GM12878 (cell line): Measurements from ENCODE around the gene HOXA10. TPM values are rescaled to one million over a fixed set of nuclear protein-coding genes. Genes with fewer than 3 reads are reported as not detected.
A peak's percentile ranks its signal among the peaks of the same experiment; 100 is the strongest.

Source experiments
- ATAC-seq: fragments of 200-7000 bp; cut with Tn5 transposase; 3 replicates; pipeline ENCODE4 v1.9.1; 2020; ENCODE audit warnings: mild to moderate bottlenecking, moderate library complexity
- BruUV-seq: library from RNA; stranded (reverse); fragments of 400-500 nt; replicated peaks from 2 replicates; lab custom pipeline; 2021; lab: Mats Ljungman, UMichigan
- CTCF ChIA-PET: fragments of 300-600 bp; sonication (Branson Sonifier 250); formaldehyde crosslinking; extraction: SDS; loops from one replicate; lab custom pipeline; 2021; ENCODE audit warnings: inconsistent platforms; lab: Yijun Ruan, JAX
- POLR2A ChIA-PET: fragments of 350-600 bp; formaldehyde crosslinking; extraction: SDS; loops from one replicate; lab custom pipeline; 2021; ENCODE audit warnings: inconsistent platforms; lab: Charles Lee
- RAD21 ChIA-PET: fragments of 300-600 bp; sonication (Branson Sonifier 250); formaldehyde crosslinking; loops from one replicate; lab custom pipeline; 2023; ENCODE audit warnings: antibody characterized with exemption; ENCODE audit not compliant: unreplicated experiment; lab: Charles Lee
- SMC1A ChIA-PET: fragments of 300-600 bp; sonication (Branson Sonifier 250); formaldehyde crosslinking; loops from one replicate; lab custom pipeline; 2023; ENCODE audit not compliant: unreplicated experiment, uncharacterized antibody; lab: Charles Lee
- DNase-seq: peaks from one replicate; pipeline ENCODE4 v3.0.0-alpha.2; 2011; ENCODE audit warnings: low read depth, low spot score
- FAIRE-seq: peaks from 3 replicates; lab custom pipeline; 2011; peaks lifted over from hg19 to GRCh38; lab: Jason Lieb, UNC
- H2AFZ ChIP-seq: 2 replicates; pipeline ENCODE4 v1.6.0; 2011; ENCODE audit warnings: low read depth, low read length, control low read depth; ENCODE audit not compliant: control insufficient read depth
- H3K27ac ChIP-seq: 2 replicates; pipeline ENCODE4 v1.5.1; 2011; ENCODE audit warnings: control low read depth; ENCODE audit not compliant: control insufficient read depth, insufficient read depth
- H3K27me3 ChIP-seq, 2 experiments: replicated peaks in 1 of 2; 2 replicates each; pipeline versions ENCODE4 v1.6.0 to v1.6.1; 2011; ENCODE audit warnings: low read length in 1 of 2; ENCODE audit not compliant: control insufficient read depth in 2 of 2, insufficient read depth in 2 of 2
- H3K36me3 ChIP-seq, 2 experiments: 2 replicates each; pipeline ENCODE4 v1.5.1; 2011; ENCODE audit warnings: low read length in 1 of 2; ENCODE audit not compliant: control insufficient read depth in 2 of 2, insufficient read depth in 2 of 2
- H3K4me1 ChIP-seq: 2 replicates; pipeline ENCODE4 v1.6.1; 2011; ENCODE audit warnings: mild to moderate bottlenecking, low read length, moderate library complexity, mixed read lengths; ENCODE audit not compliant: control insufficient read depth, insufficient read depth
- H3K4me2 ChIP-seq: 2 replicates; pipeline ENCODE4 v1.6.0; 2011; ENCODE audit warnings: control low read depth; ENCODE audit not compliant: control insufficient read depth, insufficient read depth
- H3K4me3 ChIP-seq: fragments of 200-600 bp; sonication (generic); 2 replicates; pipeline ENCODE4 v1.5.1; 2016
- H3K79me2 ChIP-seq: 2 replicates; pipeline ENCODE4 v1.6.0; 2011; ENCODE audit warnings: low read length; ENCODE audit not compliant: control insufficient read depth, insufficient read depth
- H3K9ac ChIP-seq: 2 replicates; pipeline ENCODE4 v1.8.0; 2011; ENCODE audit warnings: low read length, control low read depth, mixed read lengths; ENCODE audit not compliant: control insufficient read depth, insufficient read depth
- H3K9me3 ChIP-seq: replicated peaks from 3 replicates; pipeline ENCODE4 v1.5.1; 2011; ENCODE audit warnings: mild to moderate bottlenecking, low read length; ENCODE audit not compliant: control insufficient read depth, insufficient read depth
- H4K20me1 ChIP-seq: 2 replicates; pipeline ENCODE4 v1.6.0; 2011; ENCODE audit not compliant: control insufficient read depth, insufficient read depth
- IRF3 ChIP-seq: fragments of 450-650 bp; IDR thresholded peaks from 2 replicates; pipeline ENCODE4 v1.6.1; 2014; ENCODE audit warnings: mild to moderate bottlenecking
- MEF2B ChIP-seq: fragments of 450-650 bp; IDR thresholded peaks from 2 replicates; pipeline ENCODE4 v1.6.1; 2018; ENCODE audit warnings: mild to moderate bottlenecking, moderate library complexity; ENCODE audit not compliant: partially characterized antibody, poor library complexity, severe bottlenecking
- NFYB ChIP-seq: IDR thresholded peaks from 2 replicates; pipeline ENCODE4 v1.6.1; 2011; ENCODE audit warnings: low read depth, mild to moderate bottlenecking, low read length, improper control_type of control experiment, moderate library complexity; ENCODE audit not compliant: insufficient read depth
- NRF1 ChIP-seq: conservative IDR thresholded peaks from 2 replicates; pipeline ENCODE4 v1.6.1; 2011; ENCODE audit warnings: mild to moderate bottlenecking, low read depth, low read length, improper control_type of control experiment
- POU2F2 ChIP-seq: IDR thresholded peaks from 3 replicates; pipeline ENCODE4 v1.6.1; 2011; ENCODE audit warnings: low read depth, mild to moderate bottlenecking, low read length, borderline replicate concordance
- RAD21 ChIP-seq: IDR thresholded peaks from 2 replicates; pipeline ENCODE4 v1.6.1; 2011; ENCODE audit warnings: mild to moderate bottlenecking, low read depth, low read length, moderate library complexity; ENCODE audit not compliant: insufficient read depth
- STAT3 ChIP-seq: IDR thresholded peaks from 2 replicates; pipeline ENCODE4 v1.6.1; 2011; ENCODE audit warnings: low read depth, low read length, improper control_type of control experiment
- ZBTB33 ChIP-seq: fragments of 450-650 bp; IDR thresholded peaks from 2 replicates; pipeline ENCODE4 v1.6.1; 2017; ENCODE audit warnings: mild to moderate bottlenecking
- WGBS: methylation state at CpG from one replicate; pipeline ENCODE4 v1.1.6; 2016; ENCODE audit warnings: low lambda C conversion rate; ENCODE audit not compliant: insufficient replicate concordance, insufficient coverage; ENCODE audit errors: missing lambda C conversion rate; 5-methylcytosine and 5-hydroxymethylcytosine counted together
- in situ Hi-C: fragments of 300-500 bp; cut with MboI; formaldehyde crosslinking; loops from 9 replicates; pipeline ENCODE4 v1.14.3; 2018; ENCODE audit warnings: mixed read lengths
- intact Hi-C: fragments of 100-400 bp; cut with micrococcal nuclease; formaldehyde crosslinking; loops from one replicate; pipeline ENCODE4 v1.14.2; 2022; ENCODE audit not compliant: unreplicated experiment
- polyA plus RNA-seq, 11 experiments: library from polyadenylated mRNA; depleted of rRNA in 4 of 11; unstranded in 6 of 11; stranded (reverse) in 5 of 11; fragments of >200 nt; fragmentation: Nextera tagmentation in 4 of 11; fragmentation: Illumina TruSeq in 1 of 11; extraction: Ambion mirVana in 4 of 11; extraction: Trizol in 1 of 11; gene quantifications; 1 replicate in 1 of 11; 2 replicates in 10 of 11; pipeline versions ENCODE4 v1.2.1 to v1.2.3, GENCODE V29; 2011 to 2016; ENCODE audit warnings: inconsistent platforms in 2 of 11, missing spikeins in 2 of 11, low read depth in 1 of 11
- total RNA-seq, 4 experiments: library from RNA; depleted of rRNA in 3 of 4; stranded (reverse); fragments of >200 nt in 3 of 4; fragmentation: Illumina TruSeq in 1 of 4; extraction: Trizol in 1 of 4; gene quantifications; 2 replicates each; pipeline versions ENCODE4 v1.2.1 to v1.2.3, GENCODE V29; 2013 to 2021

The HOXA10 gene
- total and polyA plus RNA-seq, 10 of the 15 experiments (the other 5 are each of a cell fraction or from before 2014, with no cell fraction given) = not detected

GRCh38 chr7:27201580-27202017, 27.5 kb upstream of the HOXA10 start:
- Histone ChIP-seq H3K4me1 (no peaks in the 10 kb centered on the region; the same call in 1 of the 2 replicates), H3K27ac (no peak overlapping the region), H3K36me3 (no peaks in the 10 kb centered on the region), H3K27me3 (peaks cover 32 to 54% of the 10 kb centered on the region in 2 experiments), H2AFZ (no peak overlapping the region), H3K9ac (no peak overlapping the region), H3K79me2 (no peaks in the 10 kb centered on the region), H3K9me3 (no peaks in the 10 kb centered on the region; the same call in 2 of the 3 replicates), H3K4me2 (0 out of 2 replicates have a peak overlapping the region, but pooled peaks have one; percentile 8), H4K20me1 (no peaks in the 10 kb centered on the region), H3K4me3 (no peak overlapping the region)
- 7% methylated on average over 4 of the region's 4 CpGs for WGBS
- ChIA-PET SMC1A (no interaction called here), POLR2A (no interaction called here), CTCF (interaction anchor here (0.6 kb wide), 1 partner anchor 51 kb away, joined by 4 read pairs; no protein-coding TSS in a partner anchor), RAD21 (no interaction called here)
- DNase-seq (no peak), ATAC-seq (no peak), FAIRE-seq (no peak)
- BruUV-seq = no TSS peak
- intact Hi-C loops (no loop called here), in situ Hi-C loops (loop anchor here (5.0 kb wide), 1 partner anchor 721 kb away; no protein-coding TSS in a partner anchor)
- no peak for TF ChIP-seq POU2F2
- no peak for TF ChIP-seq IRF3
- TF ChIP-seq RAD21 = no peak
- no peak for TF ChIP-seq STAT3
- TF ChIP-seq NFYB = no peak
- no peak for TF ChIP-seq ZBTB33
- TF ChIP-seq MEF2B = no peak
- no peak for TF ChIP-seq NRF1
